CD14-positive monocyte (primary cell): ENCODE measurements around the gene GSC. TPM values are rescaled to one million over a fixed set of nuclear protein-coding genes. Genes with fewer than 3 reads are reported as not detected.
"Not testable (repeated sequence)": the region's sequence is repeated elsewhere in the genome, so short reads cannot be mapped to it uniquely, and the experiment has no call there.

ENCODE experiments used
- DNase-seq, 3 donors: peaks; one replicate each; pipeline ENCODE4 v3.0.0-alpha.2; 2011 to 2022
- H2AFZ ChIP-seq: 2 replicates; pipeline ENCODE4 v1.6.0; 2012; ENCODE audit warnings: mild to moderate bottlenecking, low read depth, low read length, inconsistent platforms; ENCODE audit not compliant: insufficient read depth, poor library complexity, severe bottlenecking
- H3K27ac ChIP-seq, 2 donors: 1 replicate in 1 of 2; 2 replicates in 1 of 2; pipeline ENCODE4 v1.5.1; 2012 to 2013; ENCODE audit warnings: low read length in 2 of 2, control low read depth in 1 of 2, inconsistent platforms in 1 of 2, low read depth in 1 of 2, mild to moderate bottlenecking in 1 of 2
- H3K27me3 ChIP-seq, 2 donors: one replicate each; pipeline versions ENCODE4 v1.6.0 to v1.6.1; 2011 to 2013; ENCODE audit warnings: low read length in 2 of 2; ENCODE audit not compliant: control insufficient read depth in 2 of 2, insufficient read depth in 2 of 2
- H3K36me3 ChIP-seq, 2 donors: replicated peaks in 1 of 2; 1 replicate in 1 of 2; 2 replicates in 1 of 2; pipeline versions ENCODE4 v1.5.1 to v1.6.1; 2012 to 2013; ENCODE audit warnings: low read length in 2 of 2, control low read depth in 1 of 2, inconsistent platforms in 1 of 2, mild to moderate bottlenecking in 1 of 2; ENCODE audit not compliant: insufficient read depth in 2 of 2, control insufficient read depth in 1 of 2
- H3K4me1 ChIP-seq, 2 donors: 1 replicate in 1 of 2; 2 replicates in 1 of 2; pipeline versions ENCODE4 v1.5.1 to v1.6.1; 2012 to 2013; ENCODE audit warnings: low read length in 2 of 2, control low read depth in 1 of 2, inconsistent platforms in 1 of 2, mild to moderate bottlenecking in 1 of 2, moderate library complexity in 1 of 2; ENCODE audit not compliant: insufficient read depth in 2 of 2, control insufficient read depth in 1 of 2
- H3K4me2 ChIP-seq: replicated peaks from 2 replicates; pipeline ENCODE3; 2012; ENCODE audit warnings: low read length, moderate library complexity, mild to moderate bottlenecking; ENCODE audit not compliant: poor library complexity, severe bottlenecking; ENCODE audit errors: extremely low read depth
- H3K4me3 ChIP-seq, 3 experiments: fragments of 200-600 bp in 1 of 3; sonication (generic) in 1 of 3; replicated peaks in 1 of 3; 1 replicate in 2 of 3; 2 replicates in 1 of 3; pipeline ENCODE4 v1.5.1; 2011 to 2013; ENCODE audit warnings: low read length in 3 of 3, mild to moderate bottlenecking in 3 of 3, control low read depth in 2 of 3, low read depth in 2 of 3, inconsistent platforms in 1 of 3, moderate library complexity in 1 of 3
- H3K79me2 ChIP-seq: 2 replicates; pipeline ENCODE4 v1.6.0; 2012; ENCODE audit warnings: mild to moderate bottlenecking, control low read depth, inconsistent platforms, low read length, moderate library complexity; ENCODE audit not compliant: insufficient read depth
- H3K9ac ChIP-seq: 2 replicates; pipeline ENCODE4 v1.6.0; 2017; ENCODE audit warnings: low read length, mild to moderate bottlenecking; ENCODE audit not compliant: insufficient read depth, poor library complexity, severe bottlenecking
- H3K9me3 ChIP-seq, 2 donors: replicated peaks in 1 of 2; 1 replicate in 1 of 2; 2 replicates in 1 of 2; pipeline versions ENCODE4 v1.5.1 to v1.6.1; 2012 to 2013; ENCODE audit warnings: low read length in 2 of 2, control low read depth in 1 of 2; ENCODE audit not compliant: control insufficient read depth in 1 of 2, insufficient read depth in 1 of 2
- H4K20me1 ChIP-seq: 2 replicates; pipeline ENCODE4 v1.6.0; 2012; ENCODE audit warnings: mild to moderate bottlenecking, low read length, control low read depth, moderate library complexity; ENCODE audit not compliant: insufficient read depth
- H3K27ac Mint-ChIP-seq, 7 donors: one replicate each; pipeline ENCODE4 v1.8.0; 2020; ENCODE audit warnings: mild to moderate bottlenecking in 7 of 7, mixed read lengths in 7 of 7, moderate library complexity in 6 of 7, inconsistent platforms in 2 of 7
- H3K27me3 Mint-ChIP-seq, 3 donors: one replicate each; pipeline ENCODE4 v1.8.0; 2021 to 2022; ENCODE audit warnings: low read depth in 3 of 3, mild to moderate bottlenecking in 3 of 3, mixed read lengths in 3 of 3, moderate library complexity in 3 of 3, inconsistent platforms in 1 of 3
- H3K36me3 Mint-ChIP-seq, 2 donors: one replicate each; pipeline ENCODE4 v1.8.0; 2020; ENCODE audit warnings: mixed read lengths in 2 of 2, inconsistent platforms in 1 of 2, mild to moderate bottlenecking in 1 of 2
- H3K4me1 Mint-ChIP-seq: one replicate; pipeline ENCODE4 v1.8.0; 2020; ENCODE audit warnings: mild to moderate bottlenecking, mixed read lengths
- H3K4me3 Mint-ChIP-seq, 2 donors: one replicate each; pipeline ENCODE4 v1.8.0; 2020; ENCODE audit warnings: mild to moderate bottlenecking in 2 of 2, mixed read lengths in 2 of 2, moderate library complexity in 1 of 2
- H3K9me3 Mint-ChIP-seq, 7 donors: one replicate each; pipeline ENCODE4 v1.8.0; 2020 to 2022; ENCODE audit warnings: mixed read lengths in 7 of 7, mild to moderate bottlenecking in 6 of 7, moderate library complexity in 6 of 7, inconsistent platforms in 2 of 7
- CTCF ChIP-seq: fragments of 200-600 bp; IDR thresholded peaks from one replicate; pipeline ENCODE4 v1.8.0; 2022; ENCODE audit warnings: antibody characterized with exemption, mild to moderate bottlenecking
- whole genome bisulfite sequencing: methylation state at CpG from one replicate; pipeline ENCODE4 v1.1.5; 2013; ENCODE audit warnings: missing lambda C conversion rate; ENCODE audit not compliant: insufficient coverage; 5-methylcytosine and 5-hydroxymethylcytosine counted together
- intact Hi-C, 2 donors: fragments of 100-400 bp; cut with micrococcal nuclease; formaldehyde crosslinking; loops; one replicate each; pipeline versions ENCODE4 v1.15.0 to v1.15.1; 2023
- polyA plus RNA-seq, 3 donors: library from polyadenylated mRNA; depleted of rRNA in 1 of 3; unstranded in 2 of 3; stranded (reverse) in 1 of 3; fragments of 300-500 nt in 2 of 3; fragments of >200 nt in 1 of 3; fragmentation: Illumina TruSeq in 2 of 3; gene quantifications; 1 replicate in 2 of 3; 2 replicates in 1 of 3; pipeline ENCODE4 v1.2.3, GENCODE V29; 2012 to 2021

GSC gene
- polyA plus RNA-seq, 3 donors, result not detected

- Mint-ChIP-seq H3K27me3 (peaks cover 6 to 14% (median 8%) of the 10 kb centered on the region in 3 donors), H3K36me3 (no peaks in the 10 kb centered on the region), H3K9me3 (peaks cover 0 to 2% (median 0%) of the 10 kb centered on the region in 7 donors), H3K4me3 (no peak overlapping the region), H3K4me1 (no peaks in the 10 kb centered on the region), H3K27ac (no peak overlapping the region)
- Histone ChIP-seq H3K27ac (no peak overlapping the region), H4K20me1 (no peaks in the 10 kb centered on the region), H3K27me3 (no peaks in the 10 kb centered on the region), H3K4me2 (no peak overlapping the region), H3K9me3 (no peaks in the 10 kb centered on the region), H3K9ac (no peak overlapping the region), H3K4me3 (no peak overlapping the region), H3K79me2 (no peaks in the 10 kb centered on the region), H3K36me3 (no peaks in the 10 kb centered on the region), H3K4me1 (no peaks in the 10 kb centered on the region), H2AFZ (no peak overlapping the region)
- intact Hi-C loops, result no loop called here
- no peak for TF ChIP-seq CTCF
- no peak for DNase-seq
- 81% methylated on average over 5 of the region's 7 CpGs for WGBS
Measured at GRCh38 chr14:94738097-94738496, 31.8 kb downstream of the GSC start.

GRCh38 chr14:94728950-94729349 lies 41.0 kb downstream of the GSC start:
- Histone ChIP-seq H3K4me1 (no peaks in the 10 kb centered on the region), H2AFZ (no peak overlapping the region)

GRCh38 chr14:94728440-94728839 lies 41.5 kb downstream of the GSC start:
- H3K79me2 ChIP-seq, H3K27me3 Mint-ChIP-seq, H3K4me2 ChIP-seq, H3K36me3 Mint-ChIP-seq, H3K9ac ChIP-seq, H3K4me3 Mint-ChIP-seq, DNase-seq, H3K36me3 ChIP-seq, H3K9me3 Mint-ChIP-seq, H3K4me1 Mint-ChIP-seq, H3K4me3 ChIP-seq, intact Hi-C loops, H3K27ac Mint-ChIP-seq, H3K4me1 ChIP-seq, H4K20me1 ChIP-seq, H2AFZ ChIP-seq, H3K27me3 ChIP-seq, H3K9me3 ChIP-seq, H3K27ac ChIP-seq: not testable (repeated sequence)
- no CpG with 5 or more reads among the region's 5 CpGs for WGBS

More at GRCh38 chr14:94728950-94729349, 41.0 kb downstream of the GSC start:
- Histone ChIP-seq H3K9me3 (no peaks in the 10 kb centered on the region), H3K27me3 (no peaks in the 10 kb centered on the region), H3K4me2 (no peak overlapping the region), H3K9ac (no peak overlapping the region), H4K20me1 (no peaks in the 10 kb centered on the region), H3K27ac (no peak overlapping the region), H3K79me2 (no peaks in the 10 kb centered on the region), H3K36me3 (no peaks in the 10 kb centered on the region), H3K4me3 (no peak overlapping the region)
- DNase-seq, result no peak
- Mint-ChIP-seq H3K36me3 (no peaks in the 10 kb centered on the region), H3K27ac (no peak overlapping the region), H3K4me1 (no peaks in the 10 kb centered on the region), H3K9me3 (peaks cover 0 to 3% (median 0%) of the 10 kb centered on the region in 7 donors), H3K27me3 (peaks cover 6 to 7% (median 7%) of the 10 kb centered on the region in 3 donors), H3K4me3 (no peak overlapping the region)
- 100% methylated on average over 2 of the region's 3 CpGs for WGBS
- intact Hi-C loops, result no loop called here
- no peak for TF ChIP-seq CTCF
